PC-9 (cell line): ENCODE measurements around the gene MAP3K8. TPM values are rescaled to one million over a fixed set of nuclear protein-coding genes. Genes with fewer than 3 reads are reported as not detected.

Experiments
- BruUV-seq: library from RNA; stranded (reverse); fragments of 400-500 nt; replicated peaks from 2 replicates; lab custom pipeline; 2021; lab: Mats Ljungman, UMichigan
- CTCF ChIA-PET: fragments of 300-600 bp; sonication (Branson Sonifier 250); formaldehyde crosslinking; loops from one replicate; lab custom pipeline; 2022; ENCODE audit warnings: antibody characterized with exemption; lab: Charles Lee
- POLR2A ChIA-PET: fragments of 300-600 bp; sonication (Branson Sonifier 250); formaldehyde crosslinking; loops from one replicate; lab custom pipeline; 2022; ENCODE audit warnings: antibody characterized with exemption; ENCODE audit not compliant: unreplicated experiment; lab: Charles Lee
- DNase-seq, 2 experiments: peaks; one replicate each; pipeline versions ENCODE4 v3.0.0 to v3.0.0-alpha.2; 2015 to 2022; ENCODE audit warnings: mixed read lengths in 1 of 2
- H2AFZ ChIP-seq: fragments of 200-600 bp; sonication (generic); 2 replicates; pipeline ENCODE4 v1.8.1; 2017; ENCODE audit warnings: antibody characterized with exemption
- H3F3A ChIP-seq: fragments of 200-600 bp; sonication (generic); 2 replicates; pipeline ENCODE4 v1.8.1; 2017; ENCODE audit warnings: antibody characterized with exemption, mild to moderate bottlenecking, low read depth; ENCODE audit not compliant: insufficient read depth
- H3K27ac ChIP-seq: fragments of 200-600 bp; sonication (generic); 2 replicates; pipeline ENCODE4 v1.6.1; 2016; ENCODE audit warnings: mixed run types
- H3K27me3 ChIP-seq: fragments of 200-600 bp; sonication (generic); 2 replicates; pipeline ENCODE4 v1.6.1; 2016; ENCODE audit warnings: low read depth, mixed run types; ENCODE audit not compliant: insufficient read depth
- H3K36me3 ChIP-seq: fragments of 200-600 bp; sonication (generic); 2 replicates; pipeline ENCODE4 v1.6.1; 2016; ENCODE audit warnings: low read depth, mixed run types
- H3K4me1 ChIP-seq: fragments of 200-600 bp; sonication (generic); replicated peaks from 2 replicates; pipeline ENCODE4 v1.6.1; 2016; ENCODE audit warnings: mixed run types; ENCODE audit not compliant: insufficient read depth
- H3K4me2 ChIP-seq: fragments of 200-600 bp; sonication (generic); 2 replicates; pipeline ENCODE4 v1.6.1; 2017; ENCODE audit warnings: mixed run types
- H3K4me3 ChIP-seq: fragments of 200-600 bp; sonication (generic); 2 replicates; pipeline ENCODE4 v1.6.1; 2016; ENCODE audit warnings: mixed run types
- H3K79me2 ChIP-seq: fragments of 200-600 bp; sonication (generic); 2 replicates; pipeline ENCODE4 v1.6.1; 2017; ENCODE audit warnings: low read depth, mixed run types
- H3K9me2 ChIP-seq: fragments of 200-600 bp; sonication (generic); 2 replicates; pipeline ENCODE4 v1.8.1; 2017; ENCODE audit warnings: mild to moderate bottlenecking; ENCODE audit not compliant: insufficient read depth
- H3K9me3 ChIP-seq: fragments of 200-600 bp; sonication (generic); 2 replicates; pipeline ENCODE4 v1.8.1; 2016; ENCODE audit warnings: low read depth; ENCODE audit not compliant: insufficient read depth
- H4K20me1 ChIP-seq: fragments of 200-600 bp; sonication (generic); 2 replicates; pipeline ENCODE4 v1.8.1; 2017; ENCODE audit not compliant: insufficient read depth
- EZH2 ChIP-seq: fragments of 200-600 bp; sonication (generic); IDR thresholded peaks from 2 replicates; pipeline ENCODE4 v1.8.0; 2017; ENCODE audit warnings: antibody characterized with exemption, low read depth
- intact Hi-C: fragments of 100-400 bp; cut with micrococcal nuclease; formaldehyde crosslinking; loops from one replicate; pipeline ENCODE4 v1.10.0; 2022; ENCODE audit not compliant: unreplicated experiment
- total RNA-seq: library from RNA; stranded (reverse); gene quantifications from 2 replicates; pipeline ENCODE4 v1.2.3, GENCODE V29; 2021
- TF ChIP-seq, protein P1 (sequence below): fragments of 200-600 bp; sonication (generic); conservative IDR thresholded peaks from 2 replicates; pipeline ENCODE4 v1.6.1; 2017; ENCODE audit warnings: mixed run types, antibody characterized with exemption, mild to moderate bottlenecking, moderate library complexity

The MAP3K8 gene
- total RNA-seq, 1 experiment from 2014 or later = 14.3 TPM

DNA sequence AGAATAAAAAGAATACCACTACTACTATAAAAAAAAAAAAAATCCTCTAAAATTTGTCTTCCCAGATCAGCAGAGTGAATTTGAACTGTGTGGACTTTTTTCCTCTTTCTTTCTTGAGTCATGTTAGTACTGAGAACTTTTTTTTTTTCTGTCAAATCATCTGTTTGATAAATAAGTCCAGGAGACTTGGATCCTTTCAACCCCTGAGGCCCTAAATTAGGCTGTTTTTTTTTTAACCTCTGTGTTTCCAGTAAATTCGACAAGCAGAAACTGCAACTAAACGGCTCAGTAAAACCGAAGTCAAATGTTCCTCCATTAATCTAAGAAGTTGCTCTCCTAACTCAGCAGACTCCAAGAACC is 2.7 kb downstream of the MAP3K8 start:
- ChIA-PET CTCF (interaction anchor here (0.7 kb wide), 1 partner anchor 155 kb away, joined by 7 read pairs; no protein-coding TSS in a partner anchor), POLR2A (interaction anchor here (0.9 kb wide), 1 partner anchor 11 kb away, joined by 5 read pairs; no protein-coding TSS in a partner anchor)
- TF ChIP-seq EZH2 = no peak
- TF ChIP-seq, protein P1, sequence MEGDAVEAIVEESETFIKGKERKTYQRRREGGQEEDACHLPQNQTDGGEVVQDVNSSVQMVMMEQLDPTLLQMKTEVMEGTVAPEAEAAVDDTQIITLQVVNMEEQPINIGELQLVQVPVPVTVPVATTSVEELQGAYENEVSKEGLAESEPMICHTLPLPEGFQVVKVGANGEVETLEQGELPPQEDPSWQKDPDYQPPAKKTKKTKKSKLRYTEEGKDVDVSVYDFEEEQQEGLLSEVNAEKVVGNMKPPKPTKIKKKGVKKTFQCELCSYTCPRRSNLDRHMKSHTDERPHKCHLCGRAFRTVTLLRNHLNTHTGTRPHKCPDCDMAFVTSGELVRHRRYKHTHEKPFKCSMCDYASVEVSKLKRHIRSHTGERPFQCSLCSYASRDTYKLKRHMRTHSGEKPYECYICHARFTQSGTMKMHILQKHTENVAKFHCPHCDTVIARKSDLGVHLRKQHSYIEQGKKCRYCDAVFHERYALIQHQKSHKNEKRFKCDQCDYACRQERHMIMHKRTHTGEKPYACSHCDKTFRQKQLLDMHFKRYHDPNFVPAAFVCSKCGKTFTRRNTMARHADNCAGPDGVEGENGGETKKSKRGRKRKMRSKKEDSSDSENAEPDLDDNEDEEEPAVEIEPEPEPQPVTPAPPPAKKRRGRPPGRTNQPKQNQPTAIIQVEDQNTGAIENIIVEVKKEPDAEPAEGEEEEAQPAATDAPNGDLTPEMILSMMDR = no peak
- Histone ChIP-seq H3K79me2 (peaks cover 45% of the 10 kb centered on the region), H3K9me3 (no peaks in the 10 kb centered on the region), H3K27me3 (no peaks in the 10 kb centered on the region), H3K4me2 (peak overlapping the region; percentile 92), H3K36me3 (peaks cover 26% of the 10 kb centered on the region), H3K9me2 (no peaks in the 10 kb centered on the region), H4K20me1 (no peaks in the 10 kb centered on the region; the same call in 1 of the 2 replicates), H3K4me3 (peak overlapping the region; percentile 31; the same call in 1 of the 2 replicates), H2AFZ (no peak overlapping the region), H3K27ac (peak overlapping the region; percentile 66), H3K4me1 (peaks cover 50% of the 10 kb centered on the region), H3F3A (peaks cover 29% of the 10 kb centered on the region; the same call in 1 of the 2 replicates)
- intact Hi-C loops = loop anchor here (2.0 kb wide), 1 partner anchor 14 kb away; no protein-coding TSS in a partner anchor
- BruUV-seq = no TSS peak
- DNase-seq = no peak

DNA sequence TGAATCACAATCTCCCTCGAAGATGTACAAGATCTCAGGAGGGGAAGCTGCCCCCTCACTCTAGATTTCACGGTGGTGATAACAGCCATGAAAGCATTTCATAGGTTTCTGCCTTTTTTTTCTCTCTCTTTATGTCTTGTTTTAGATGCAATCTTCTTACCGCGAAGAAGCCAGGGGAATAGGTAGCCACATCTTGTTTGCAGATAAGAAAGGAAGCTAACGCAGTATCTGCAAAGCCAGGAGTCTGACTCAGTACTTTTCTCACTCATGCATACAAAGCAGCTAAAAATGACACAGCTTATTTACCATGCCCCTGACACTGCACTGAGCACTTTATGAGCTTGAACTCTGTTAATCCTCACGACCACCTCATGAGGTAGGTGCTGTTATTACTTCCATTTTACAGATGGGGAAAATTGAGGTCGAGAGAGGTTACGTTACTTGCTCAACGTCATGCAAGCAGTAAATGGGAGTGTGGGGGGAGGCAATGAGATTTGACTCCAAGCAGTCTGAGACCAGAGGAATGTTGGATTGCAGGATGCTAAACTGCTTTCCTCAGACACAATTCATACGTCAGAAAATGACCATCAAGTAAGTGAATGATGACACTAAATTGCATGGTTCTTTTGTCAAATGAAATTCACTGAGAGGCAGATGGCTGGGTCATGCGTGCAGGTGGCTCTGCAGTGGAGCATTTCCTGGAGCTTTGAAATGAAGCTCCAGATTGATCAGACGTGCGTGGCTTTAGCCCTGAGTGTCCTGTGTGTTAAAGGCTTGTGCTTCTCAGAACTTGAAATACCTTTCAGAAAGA is 3.3 kb downstream of the MAP3K8 start:
- Histone ChIP-seq H2AFZ (no peak overlapping the region), H3K4me1 (peaks cover 46% of the 10 kb centered on the region), H4K20me1 (no peaks in the 10 kb centered on the region; the same call in 1 of the 2 replicates), H3K27ac (peak overlapping the region; percentile 66), H3K9me3 (no peaks in the 10 kb centered on the region), H3F3A (peaks cover 28% of the 10 kb centered on the region; the same call in 1 of the 2 replicates), H3K36me3 (peaks cover 26% of the 10 kb centered on the region), H3K4me3 (peak overlapping the region; percentile 31; the same call in 1 of the 2 replicates), H3K4me2 (peak overlapping the region; percentile 92), H3K27me3 (no peaks in the 10 kb centered on the region), H3K79me2 (peaks cover 45% of the 10 kb centered on the region), H3K9me2 (no peaks in the 10 kb centered on the region)
- peak in 1 of 2 experiments; percentile 49 for DNase-seq
- ChIA-PET POLR2A (interaction anchor here (0.5 to 0.9 kb wide), 4 partner anchors 10 to 500 kb away, joined by 3 to 6 read pairs (median 4); no protein-coding TSS in a partner anchor), CTCF (interaction anchor here (0.5 to 0.6 kb wide), 2 partner anchors 18 to 472 kb away, joined by 3 to 4 read pairs; no protein-coding TSS in a partner anchor)
- TF ChIP-seq, protein P1 = no peak
- no peak for TF ChIP-seq EZH2
- intact Hi-C loops = loop anchor here (2.0 kb wide), 1 partner anchor 14 kb away; no protein-coding TSS in a partner anchor
- no TSS peak for BruUV-seq

DNA sequence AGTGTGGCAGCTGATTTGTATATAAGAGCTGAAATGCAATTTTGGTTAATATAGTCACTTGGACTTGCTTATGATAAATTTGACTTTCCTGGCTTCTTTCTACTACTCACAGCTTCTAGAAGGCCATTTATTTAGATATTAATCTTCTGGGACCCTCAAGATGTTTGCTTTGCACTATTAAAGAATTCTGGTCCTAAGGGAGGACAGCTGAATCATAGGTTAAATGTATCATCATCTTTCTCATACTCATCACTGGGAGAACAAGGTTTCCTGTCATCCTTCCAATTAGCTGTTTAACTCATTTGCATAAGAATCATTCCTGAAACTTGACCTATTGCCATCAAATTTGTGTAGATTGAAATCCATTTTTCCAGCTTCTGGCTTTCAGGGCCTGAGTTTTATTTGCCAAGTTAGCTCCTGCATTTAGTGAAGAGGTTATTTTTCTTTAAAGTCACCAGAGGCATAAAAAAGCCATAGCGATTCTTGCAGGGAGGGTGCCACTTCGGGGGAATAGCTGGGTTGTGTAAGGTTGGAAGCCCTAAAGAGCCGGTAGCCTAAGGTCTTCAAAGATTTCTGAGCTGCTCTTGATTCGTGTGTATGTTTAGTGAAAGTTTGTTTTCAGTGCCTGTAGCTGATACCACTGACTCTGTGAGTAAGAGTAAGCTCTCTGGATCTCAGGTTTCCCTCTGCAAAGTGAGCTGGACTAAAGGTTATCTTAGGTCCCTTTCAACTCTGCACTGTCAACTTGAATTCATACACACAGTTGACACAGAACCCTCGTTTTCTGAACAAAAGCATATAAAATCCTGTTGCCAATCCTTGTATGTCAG is 4.3 kb downstream of the MAP3K8 start:
- POLR2A ChIA-PET = interaction anchor here (0.6 to 0.7 kb wide), 3 partner anchors 8 to 19 kb away, joined by 3 to 12 read pairs (median 4); no protein-coding TSS in a partner anchor
- peak overlapping the region; percentile 92 for H3K4me2 ChIP-seq
- H3K9me2 ChIP-seq = no peaks in the 10 kb centered on the region
- CTCF ChIA-PET = interaction anchor here (0.5 to 0.7 kb wide), 2 partner anchors 53 to 61 kb away, joined by 3 read pairs; no protein-coding TSS in a partner anchor
- no peaks in the 10 kb centered on the region for H3K9me3 ChIP-seq
- peaks cover 37% of the 10 kb centered on the region for H3K4me1 ChIP-seq
- intact Hi-C loops = no loop called here
- H3K36me3 ChIP-seq = peaks cover 26% of the 10 kb centered on the region
- TF ChIP-seq, protein P1 = no peak
- no peak for TF ChIP-seq EZH2
- no TSS peak for BruUV-seq
- no peaks in the 10 kb centered on the region; the same call in 1 of the 2 replicates for H4K20me1 ChIP-seq
- H3K4me3 ChIP-seq = no peak overlapping the region
- no peak overlapping the region for H2AFZ ChIP-seq
- H3K27ac ChIP-seq = no peak overlapping the region
- H3F3A ChIP-seq = peaks cover 24% of the 10 kb centered on the region; the same call in 1 of the 2 replicates
- no peak for DNase-seq
- H3K79me2 ChIP-seq = peaks cover 45% of the 10 kb centered on the region
- no peaks in the 10 kb centered on the region for H3K27me3 ChIP-seq
